HEK293 (cell line): Measurements from ENCODE around the gene BEND7.

ENCODE experiments used
- CTCF ChIA-PET: fragments of 350-600 bp; formaldehyde crosslinking; extraction: SDS; loops from one replicate; lab custom pipeline; 2021; ENCODE audit warnings: antibody characterized with exemption; lab: Yijun Ruan, JAX
- POLR2A ChIA-PET: fragments of 300-600 bp; formaldehyde crosslinking; extraction: SDS; loops from one replicate; lab custom pipeline; 2020; ENCODE audit warnings: antibody characterized with exemption, inconsistent platforms; lab: Yijun Ruan, JAX
- H3K27ac ChIP-seq: fragments of 200-500 bp; sonication (Bioruptor generic); 2 replicates; pipeline ENCODE4 v1.5.1; 2014; ENCODE audit warnings: low read depth, low read length, control low read depth, inconsistent platforms; ENCODE audit errors: extremely low read depth
- H3K36me3 ChIP-seq, 2 experiments: fragments of 200-500 bp in 1 of 2; sonication (Bioruptor generic) in 1 of 2; 1 replicate in 1 of 2; 2 replicates in 1 of 2; pipeline ENCODE4 v1.5.1; 2014 to 2017; ENCODE audit warnings: inconsistent platforms in 2 of 2, low read length in 2 of 2; ENCODE audit not compliant: control insufficient read depth in 2 of 2, insufficient read depth in 1 of 2
- H3K4me1 ChIP-seq: fragments of 200-500 bp; sonication (Bioruptor generic); 2 replicates; pipeline ENCODE4 v1.5.1; 2014; ENCODE audit warnings: mild to moderate bottlenecking, low read length, inconsistent platforms; ENCODE audit not compliant: control insufficient read depth, insufficient read depth
- H3K4me3 ChIP-seq: 2 replicates; pipeline ENCODE4 v1.5.1; 2011; ENCODE audit warnings: low read depth, mild to moderate bottlenecking, control low read depth, low read length, moderate library complexity
- H3K9me3 ChIP-seq: fragments of 200-500 bp; sonication (Bioruptor generic); 2 replicates; pipeline ENCODE4 v1.5.1; 2014; ENCODE audit warnings: low read depth, low read length, inconsistent platforms; ENCODE audit not compliant: control insufficient read depth, insufficient read depth
- AEBP2 ChIP-seq: fragments of 450-650 bp; formaldehyde crosslinking; IDR thresholded peaks from 2 replicates; pipeline ENCODE4 v1.5.1; 2016; ENCODE audit warnings: missing biosample characterization, missing genetic modification characterization, borderline replicate concordance
- FEZF1 ChIP-seq: fragments of 450-650 bp; formaldehyde crosslinking; IDR thresholded peaks from 2 replicates; pipeline ENCODE4 v1.5.1; 2016; ENCODE audit warnings: missing biosample characterization, missing genetic modification characterization
- GFI1B ChIP-seq: fragments of 450-650 bp; formaldehyde crosslinking; IDR thresholded peaks from 2 replicates; pipeline ENCODE4 v1.5.1; 2016; ENCODE audit warnings: missing biosample characterization, missing genetic modification characterization
- KLF1 ChIP-seq: fragments of 450-650 bp; formaldehyde crosslinking; IDR thresholded peaks from 2 replicates; pipeline ENCODE4 v1.5.1; 2016; ENCODE audit warnings: missing biosample characterization, missing genetic modification characterization
- KLF9 ChIP-seq: fragments of 450-650 bp; formaldehyde crosslinking; IDR thresholded peaks from 2 replicates; pipeline ENCODE4 v1.5.1; 2016; ENCODE audit warnings: missing biosample characterization, missing genetic modification characterization, low read depth
- RBAK ChIP-seq: fragments of 450-650 bp; formaldehyde crosslinking; IDR thresholded peaks from 2 replicates; pipeline ENCODE4 v1.5.1; 2016; ENCODE audit warnings: missing biosample characterization, missing genetic modification characterization
- ZBTB11 ChIP-seq: fragments of 450-650 bp; formaldehyde crosslinking; conservative IDR thresholded peaks from 2 replicates; pipeline ENCODE4 v1.5.1; 2016; ENCODE audit warnings: low read depth, missing biosample characterization, missing genetic modification characterization
- ZBTB7A ChIP-seq: fragments of 450-650 bp; formaldehyde crosslinking; IDR thresholded peaks from 2 replicates; pipeline ENCODE4 v1.5.1; 2016; ENCODE audit warnings: low read depth, missing biosample characterization, missing genetic modification characterization
- ZBTB8A ChIP-seq: fragments of 450-650 bp; formaldehyde crosslinking; IDR thresholded peaks from 2 replicates; pipeline ENCODE4 v1.5.1; 2016; ENCODE audit warnings: missing biosample characterization, missing genetic modification characterization
- ZFP3 ChIP-seq: fragments of 450-650 bp; formaldehyde crosslinking; IDR thresholded peaks from 2 replicates; pipeline ENCODE4 v1.5.1; 2016; ENCODE audit warnings: low read depth, missing biosample characterization, missing genetic modification characterization
- ZFP41 ChIP-seq: fragments of 450-650 bp; formaldehyde crosslinking; IDR thresholded peaks from 2 replicates; pipeline ENCODE4 v1.5.1; 2016; ENCODE audit warnings: missing biosample characterization, missing genetic modification characterization, borderline replicate concordance
- ZNF114 ChIP-seq: fragments of 450-650 bp; formaldehyde crosslinking; IDR thresholded peaks from 2 replicates; pipeline ENCODE4 v1.5.0; 2017; ENCODE audit warnings: missing biosample characterization, missing genetic modification characterization
- ZNF132 ChIP-seq: fragments of 450-650 bp; formaldehyde crosslinking; IDR thresholded peaks from 2 replicates; pipeline ENCODE4 v1.5.1; 2017; ENCODE audit warnings: missing biosample characterization, missing genetic modification characterization, borderline replicate concordance
- ZNF184 ChIP-seq: fragments of 450-650 bp; IDR thresholded peaks from 2 replicates; pipeline ENCODE4 v1.5.1; 2018; ENCODE audit warnings: missing biosample characterization, mild to moderate bottlenecking, missing genetic modification characterization
- ZNF544 ChIP-seq: fragments of 450-650 bp; formaldehyde crosslinking; IDR thresholded peaks from 2 replicates; pipeline ENCODE4 v1.5.0; 2017; ENCODE audit warnings: missing biosample characterization, missing genetic modification characterization
- ZNF549 ChIP-seq: fragments of 450-650 bp; IDR thresholded peaks from 2 replicates; pipeline ENCODE4 v1.5.1; 2018; ENCODE audit warnings: missing biosample characterization, missing genetic modification characterization, mild to moderate bottlenecking, inconsistent platforms, moderate library complexity
- ZNF585B ChIP-seq: fragments of 450-650 bp; formaldehyde crosslinking; IDR thresholded peaks from 2 replicates; pipeline ENCODE4 v1.5.1; 2016; ENCODE audit warnings: missing biosample characterization, missing genetic modification characterization
- ZNF707 ChIP-seq: fragments of 450-650 bp; formaldehyde crosslinking; IDR thresholded peaks from 2 replicates; pipeline ENCODE4 v1.5.1; 2016; ENCODE audit warnings: missing biosample characterization, missing genetic modification characterization
- ZNF768 ChIP-seq: fragments of 450-650 bp; formaldehyde crosslinking; IDR thresholded peaks from 2 replicates; pipeline ENCODE4 v1.5.1; 2018; ENCODE audit warnings: missing biosample characterization, mild to moderate bottlenecking, missing genetic modification characterization
- ZNF776 ChIP-seq: fragments of 450-650 bp; formaldehyde crosslinking; IDR thresholded peaks from 2 replicates; pipeline ENCODE4 v1.5.0; 2017; ENCODE audit warnings: missing biosample characterization, missing genetic modification characterization, borderline replicate concordance
- ZNF830 ChIP-seq: fragments of 450-650 bp; IDR thresholded peaks from 2 replicates; pipeline ENCODE4 v1.5.0; 2018; ENCODE audit warnings: missing biosample characterization, missing genetic modification characterization, low read depth, mild to moderate bottlenecking, moderate library complexity
- ZSCAN16 ChIP-seq: fragments of 450-650 bp; formaldehyde crosslinking; IDR thresholded peaks from 2 replicates; pipeline ENCODE4 v1.5.1; 2016; ENCODE audit warnings: missing biosample characterization, missing genetic modification characterization
- TF ChIP-seq, protein P1 (sequence below): fragments of 450-650 bp; formaldehyde crosslinking; IDR thresholded peaks from 2 replicates; pipeline ENCODE4 v1.5.1; 2016; ENCODE audit warnings: missing biosample characterization, missing genetic modification characterization
- TF ChIP-seq, protein P2 (sequence below): fragments of 450-650 bp; formaldehyde crosslinking; IDR thresholded peaks from 2 replicates; pipeline ENCODE4 v1.5.1; 2016; ENCODE audit warnings: missing biosample characterization, missing genetic modification characterization
- TF ChIP-seq, protein P3 (sequence below): fragments of 450-650 bp; formaldehyde crosslinking; IDR thresholded peaks from 2 replicates; pipeline ENCODE4 v1.5.1; 2016; ENCODE audit warnings: missing biosample characterization, missing genetic modification characterization

Gene BEND7

GRCh38 chr10:13499150-13499549 lies 29.7 kb downstream of the BEND7 start:
- Histone ChIP-seq H3K36me3 (peaks cover 3 to 27% of the 10 kb centered on the region in 2 experiments), H3K9me3 (no peaks in the 10 kb centered on the region), H3K27ac (no peak overlapping the region), H3K4me1 (peaks cover 9% of the 10 kb centered on the region), H3K4me3 (no peak overlapping the region)
- no peak for TF ChIP-seq ZFP41
- TF ChIP-seq, protein P1, sequence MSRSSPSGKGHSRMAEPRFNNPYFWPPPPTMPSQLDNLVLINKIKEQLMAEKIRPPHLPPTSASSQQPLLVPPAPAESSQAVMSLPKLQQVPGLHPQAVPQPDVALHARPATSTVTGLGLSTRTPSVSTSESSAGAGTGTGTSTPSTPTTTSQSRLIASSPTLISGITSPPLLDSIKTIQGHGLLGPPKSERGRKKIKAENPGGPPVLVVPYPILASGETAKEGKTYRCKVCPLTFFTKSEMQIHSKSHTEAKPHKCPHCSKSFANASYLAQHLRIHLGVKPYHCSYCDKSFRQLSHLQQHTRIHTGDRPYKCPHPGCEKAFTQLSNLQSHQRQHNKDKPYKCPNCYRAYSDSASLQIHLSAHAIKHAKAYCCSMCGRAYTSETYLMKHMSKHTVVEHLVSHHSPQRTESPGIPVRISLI, result no peak
- no peak for TF ChIP-seq KLF9 (tag by site-specific recombination)
- no peak for TF ChIP-seq ZNF585B (tag by site-specific recombination)
- no peak for TF ChIP-seq ZFP3
- TF ChIP-seq, protein P2, sequence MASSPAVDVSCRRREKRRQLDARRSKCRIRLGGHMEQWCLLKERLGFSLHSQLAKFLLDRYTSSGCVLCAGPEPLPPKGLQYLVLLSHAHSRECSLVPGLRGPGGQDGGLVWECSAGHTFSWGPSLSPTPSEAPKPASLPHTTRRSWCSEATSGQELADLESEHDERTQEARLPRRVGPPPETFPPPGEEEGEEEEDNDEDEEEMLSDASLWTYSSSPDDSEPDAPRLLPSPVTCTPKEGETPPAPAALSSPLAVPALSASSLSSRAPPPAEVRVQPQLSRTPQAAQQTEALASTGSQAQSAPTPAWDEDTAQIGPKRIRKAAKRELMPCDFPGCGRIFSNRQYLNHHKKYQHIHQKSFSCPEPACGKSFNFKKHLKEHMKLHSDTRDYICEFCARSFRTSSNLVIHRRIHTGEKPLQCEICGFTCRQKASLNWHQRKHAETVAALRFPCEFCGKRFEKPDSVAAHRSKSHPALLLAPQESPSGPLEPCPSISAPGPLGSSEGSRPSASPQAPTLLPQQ (tag by site-specific recombination), result no peak
- no peak for TF ChIP-seq ZBTB7A (tag by site-specific recombination)
- no peak for TF ChIP-seq ZNF776 (tag by site-specific recombination)
- TF ChIP-seq ZNF114 (tag by site-specific recombination), result no peak
- no peak for TF ChIP-seq ZBTB8A
- no peak for TF ChIP-seq ZNF830
- no peak for TF ChIP-seq KLF1 (tag by site-specific recombination)
- TF ChIP-seq ZNF544 (tag by site-specific recombination), result no peak
- no peak for TF ChIP-seq ZNF768 (tag by site-specific recombination)
- no peak for TF ChIP-seq RBAK (tag by site-specific recombination)
- no peak for TF ChIP-seq AEBP2
- no peak for TF ChIP-seq ZBTB11 (tag by site-specific recombination)
- TF ChIP-seq ZSCAN16 (tag by site-specific recombination), result no peak
- POLR2A ChIA-PET, result no interaction called here
- CTCF ChIA-PET, result interaction anchor here (0.7 to 1.0 kb wide), 3 partner anchors 9 to 127 kb away, joined by 3 read pairs; no protein-coding TSS in a partner anchor

GRCh38 chr10:13496931-13497330 lies 31.9 kb downstream of the BEND7 start:
- ChIA-PET POLR2A (interaction anchor here (0.7 kb wide), 1 partner anchor 81 kb away, joined by 3 read pairs; no protein-coding TSS in a partner anchor), CTCF (interaction anchor here (0.5 to 1.3 kb wide), 2 partner anchors 80 to 126 kb away, joined by 3 read pairs; no protein-coding TSS in a partner anchor)
- Histone ChIP-seq H3K4me1 (no peaks in the 10 kb centered on the region), H3K27ac (no peak overlapping the region), H3K36me3 (peaks cover 3 to 27% of the 10 kb centered on the region in 2 experiments), H3K9me3 (no peaks in the 10 kb centered on the region), H3K4me3 (no peak overlapping the region)
- TF ChIP-seq, protein P3, sequence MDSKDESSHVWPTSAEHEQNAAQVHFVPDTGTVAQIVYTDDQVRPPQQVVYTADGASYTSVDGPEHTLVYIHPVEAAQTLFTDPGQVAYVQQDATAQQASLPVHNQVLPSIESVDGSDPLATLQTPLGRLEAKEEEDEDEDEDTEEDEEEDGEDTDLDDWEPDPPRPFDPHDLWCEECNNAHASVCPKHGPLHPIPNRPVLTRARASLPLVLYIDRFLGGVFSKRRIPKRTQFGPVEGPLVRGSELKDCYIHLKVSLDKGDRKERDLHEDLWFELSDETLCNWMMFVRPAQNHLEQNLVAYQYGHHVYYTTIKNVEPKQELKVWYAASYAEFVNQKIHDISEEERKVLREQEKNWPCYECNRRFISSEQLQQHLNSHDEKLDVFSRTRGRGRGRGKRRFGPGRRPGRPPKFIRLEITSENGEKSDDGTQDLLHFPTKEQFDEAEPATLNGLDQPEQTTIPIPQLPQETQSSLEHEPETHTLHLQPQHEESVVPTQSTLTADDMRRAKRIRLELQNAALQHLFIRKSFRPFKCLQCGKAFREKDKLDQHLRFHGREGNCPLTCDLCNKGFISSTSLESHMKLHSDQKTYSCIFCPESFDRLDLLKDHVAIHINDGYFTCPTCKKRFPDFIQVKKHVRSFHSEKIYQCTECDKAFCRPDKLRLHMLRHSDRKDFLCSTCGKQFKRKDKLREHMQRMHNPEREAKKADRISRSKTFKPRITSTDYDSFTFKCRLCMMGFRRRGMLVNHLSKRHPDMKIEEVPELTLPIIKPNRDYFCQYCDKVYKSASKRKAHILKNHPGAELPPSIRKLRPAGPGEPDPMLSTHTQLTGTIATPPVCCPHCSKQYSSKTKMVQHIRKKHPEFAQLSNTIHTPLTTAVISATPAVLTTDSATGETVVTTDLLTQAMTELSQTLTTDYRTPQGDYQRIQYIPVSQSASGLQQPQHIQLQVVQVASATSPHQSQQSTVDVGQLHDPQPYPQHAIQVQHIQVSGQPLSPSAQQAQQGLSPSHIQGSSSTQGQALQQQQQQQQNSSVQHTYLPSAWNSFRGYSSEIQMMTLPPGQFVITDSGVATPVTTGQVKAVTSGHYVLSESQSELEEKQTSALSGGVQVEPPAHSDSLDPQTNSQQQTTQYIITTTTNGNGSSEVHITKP (tag by site-specific recombination), result no peak
- TF ChIP-seq GFI1B (tag by site-specific recombination), result no peak
- no peak for TF ChIP-seq ZNF184 (tag by site-specific recombination)
- no peak for TF ChIP-seq ZNF132 (tag by site-specific recombination)
- no peak for TF ChIP-seq FEZF1 (tag by site-specific recombination)
- no peak for TF ChIP-seq ZNF707 (tag by site-specific recombination)
- TF ChIP-seq ZNF549 (tag by site-specific recombination), result no peak
